ENCODE measurements around the gene PLEKHH1.

Gene PLEKHH1

DNA sequence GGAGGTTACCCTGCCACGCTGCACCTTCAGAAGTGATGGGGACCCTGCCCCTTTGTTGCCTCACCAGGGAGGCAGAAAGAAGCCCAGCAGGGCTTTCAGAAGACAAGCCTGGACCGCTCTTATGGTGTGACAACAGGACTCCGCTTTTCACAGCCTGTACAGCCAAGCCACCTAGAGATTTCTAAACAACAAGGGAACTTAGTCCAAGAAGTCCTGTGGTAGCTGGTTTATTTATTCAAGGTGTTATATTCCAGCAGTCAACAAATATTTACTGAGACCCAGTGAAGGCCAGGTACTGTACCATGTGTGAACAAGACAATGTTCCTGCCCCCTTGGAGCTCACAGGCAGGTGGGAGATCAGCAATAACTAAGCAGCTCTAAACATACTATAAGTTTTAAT is 40.6 kb upstream of the PLEKHH1 start:
- Histone ChIP-seq H3K36me3 (ENCODE audit: control insufficient read depth, low read length) (no peaks in the 10 kb centered on the region), H3K79me2 (ENCODE audit: control insufficient read depth, low read length) (no peaks in the 10 kb centered on the region), H3K9me2 (replicated peaks; ENCODE audit: control insufficient read depth, low read length) (no peaks in the 10 kb centered on the region), H3K4me1 (ENCODE audit: control insufficient read depth, low read length) (peaks cover 49% of the 10 kb centered on the region), H3K27ac (ENCODE audit: low read depth, low read length) (peak overlapping the region; percentile 36; the same call in 1 of the 2 replicates), H3K4me2 (ENCODE audit: low read length) (peak overlapping the region; percentile 36; the same call in 1 of the 2 replicates), H3K27me3 (ENCODE audit: control insufficient read depth, low read length) (no peaks in the 10 kb centered on the region), H3K9me3 (ENCODE audit: control insufficient read depth, insufficient read depth, low read length) (peaks cover 18% of the 10 kb centered on the region), H3F3A (ENCODE audit: control insufficient read depth, insufficient read depth) (no peaks in the 10 kb centered on the region), H3K4me3 (ENCODE audit: low read length) (0 out of 2 replicates have a peak overlapping the region, but pooled peaks have one; percentile 0), H4K20me1 (ENCODE audit: control insufficient read depth, insufficient read depth, low read depth, low read length) (no peaks in the 10 kb centered on the region)
- TF ChIP-seq CTCF (IDR thresholded peaks at IDR 0.05; ENCODE audit: low read depth, low read length, poor library complexity, severe bottlenecking): no peak
- no peak for TF ChIP-seq EZH2phosphoT487 (IDR thresholded peaks at IDR 0.05; ENCODE audit: borderline replicate concordance, low read length)

GRCh38 chr14:67493092-67493717 is 39.9 kb upstream of the PLEKHH1 start:
- Histone ChIP-seq H3K4me3 (ENCODE audit: low read length) (0 out of 2 replicates have a peak overlapping the region, but pooled peaks have one; percentile 0), H4K20me1 (ENCODE audit: control insufficient read depth, insufficient read depth, low read depth, low read length) (no peaks in the 10 kb centered on the region), H3K27ac (ENCODE audit: low read depth, low read length) (peak overlapping the region; percentile 36; the same call in 1 of the 2 replicates), H3K27me3 (ENCODE audit: control insufficient read depth, low read length) (no peaks in the 10 kb centered on the region), H3K4me1 (ENCODE audit: control insufficient read depth, low read length) (peaks cover 42% of the 10 kb centered on the region), H3K4me2 (ENCODE audit: low read length) (peak overlapping the region; percentile 36; the same call in 1 of the 2 replicates), H3K9me2 (replicated peaks; ENCODE audit: control insufficient read depth, low read length) (no peaks in the 10 kb centered on the region), H3K36me3 (ENCODE audit: control insufficient read depth, low read length) (no peaks in the 10 kb centered on the region), H3K9me3 (ENCODE audit: control insufficient read depth, insufficient read depth, low read length) (peaks cover 18% of the 10 kb centered on the region), H3F3A (ENCODE audit: control insufficient read depth, insufficient read depth) (no peaks in the 10 kb centered on the region), H3K79me2 (ENCODE audit: control insufficient read depth, low read length) (no peaks in the 10 kb centered on the region)
- no peak for TF ChIP-seq EZH2phosphoT487 (IDR thresholded peaks at IDR 0.05; ENCODE audit: borderline replicate concordance, low read length)
- TF ChIP-seq CTCF (IDR thresholded peaks at IDR 0.05; ENCODE audit: low read depth, low read length, poor library complexity, severe bottlenecking): no peak

DNA sequence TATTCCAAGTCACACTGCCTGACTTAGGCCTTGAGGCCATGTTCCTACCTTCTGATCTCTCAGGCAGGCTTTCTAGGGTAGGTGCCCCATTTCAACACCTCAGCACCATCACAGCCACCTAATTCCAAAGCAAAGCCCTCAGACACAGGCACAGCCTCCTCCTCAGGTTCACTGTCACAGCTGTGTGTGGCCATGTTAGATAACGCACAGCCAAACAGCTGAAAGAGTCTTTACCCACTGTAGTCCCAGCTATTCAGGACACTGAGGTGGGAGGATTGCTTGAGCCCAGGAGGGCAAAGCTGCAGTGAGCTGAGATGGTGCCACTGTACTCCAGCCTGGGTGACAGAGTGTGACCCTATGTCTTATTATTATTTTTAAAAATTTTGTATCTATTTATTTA is 37.3 kb upstream of the PLEKHH1 start:
- Histone ChIP-seq H3K79me2 (ENCODE audit: control insufficient read depth, low read length) (no peaks in the 10 kb centered on the region), H3K4me3 (ENCODE audit: low read length) (no peak overlapping the region), H3K9me3 (ENCODE audit: control insufficient read depth, insufficient read depth, low read length) (peaks cover 18% of the 10 kb centered on the region), H3K4me1 (ENCODE audit: control insufficient read depth, low read length) (peaks cover 16% of the 10 kb centered on the region), H3F3A (ENCODE audit: control insufficient read depth, insufficient read depth) (no peaks in the 10 kb centered on the region), H4K20me1 (ENCODE audit: control insufficient read depth, insufficient read depth, low read depth, low read length) (no peaks in the 10 kb centered on the region), H3K4me2 (ENCODE audit: low read length) (no peak overlapping the region), H3K9me2 (replicated peaks; ENCODE audit: control insufficient read depth, low read length) (no peaks in the 10 kb centered on the region), H3K36me3 (ENCODE audit: control insufficient read depth, low read length) (no peaks in the 10 kb centered on the region), H3K27ac (ENCODE audit: low read depth, low read length) (no peak overlapping the region), H3K27me3 (ENCODE audit: control insufficient read depth, low read length) (no peaks in the 10 kb centered on the region)
- no peak for TF ChIP-seq CTCF (IDR thresholded peaks at IDR 0.05; ENCODE audit: low read depth, low read length, poor library complexity, severe bottlenecking)
- TF ChIP-seq EZH2phosphoT487 (IDR thresholded peaks at IDR 0.05; ENCODE audit: borderline replicate concordance, low read length): no peak

Data from DOHH2 (cell line).